ENCODE data around the gene ETS2. TPM values are rescaled to one million over a fixed set of nuclear protein-coding genes. Genes with fewer than 3 reads are reported as not detected.
A peak's percentile ranks its signal among the peaks of the same experiment; 100 is the strongest.
"Not testable (repeated sequence)": the region's sequence is repeated elsewhere in the genome, so short reads cannot be mapped to it uniquely, and the experiment has no call there.

ETS2 gene
- total RNA-seq, 2 donors from 2014 or later: 31.4 to 37.2 TPM

DNA sequence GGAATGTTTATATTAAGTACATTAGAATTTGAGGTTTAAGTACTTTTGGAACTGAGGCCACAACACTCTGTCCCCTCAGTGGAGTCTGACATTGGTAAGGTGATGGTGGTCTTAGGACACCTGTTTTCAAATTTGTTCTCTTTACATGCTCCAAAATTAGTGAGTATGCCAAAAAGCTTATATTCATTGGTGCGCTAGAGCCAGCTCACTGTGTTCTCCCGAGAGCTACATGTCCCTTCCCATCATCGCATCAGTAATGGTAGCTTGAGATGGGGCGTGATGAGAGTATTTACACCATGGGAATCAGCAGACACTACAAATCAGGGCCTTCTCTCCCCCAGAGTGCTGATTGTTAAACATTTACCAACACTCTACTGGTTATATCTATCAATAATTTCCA is 19.5 kb downstream of the ETS2 start:
- H3K4me3 ChIP-seq: no peak overlapping the region
- no peak for TF ChIP-seq CTCF (IDR thresholded peaks at IDR 0.05)
- peaks cover 0 to 3% of the 10 kb centered on the region in 2 donors for H3K9me3 ChIP-seq
- peak overlapping the region in 1 of 2 donors; percentile 57 for H3K27ac ChIP-seq
- H3K4me1 ChIP-seq: peaks cover 0 to 25% of the 10 kb centered on the region in 2 donors
- peaks cover 46% of the 10 kb centered on the region for H3K36me3 ChIP-seq
- H3K27me3 ChIP-seq: no peaks in the 10 kb centered on the region
- no peak for DNase-seq (ENCODE audit: low spot score)

DNA sequence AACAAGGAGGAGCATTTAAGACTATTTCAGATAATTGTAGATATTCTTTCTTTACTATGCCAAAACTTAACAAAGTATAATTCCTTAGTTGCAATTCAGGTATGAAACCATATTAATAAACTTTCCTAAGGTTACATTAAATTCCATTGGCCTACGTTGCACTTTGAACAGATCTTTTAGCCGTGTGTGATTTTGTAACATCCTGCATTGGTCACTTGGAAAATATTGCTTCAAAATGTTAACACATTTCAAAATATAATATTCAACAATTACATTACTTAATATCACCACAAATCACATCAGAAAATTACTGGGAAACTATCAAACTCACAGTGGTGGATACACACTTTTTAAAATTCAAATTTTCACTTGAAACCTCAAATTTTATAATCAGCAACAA is 20.2 kb downstream of the ETS2 start:
- Histone ChIP-seq H3K36me3 (peaks cover 39% of the 10 kb centered on the region), H3K27me3 (no peaks in the 10 kb centered on the region), H3K4me3 (no peak overlapping the region), H3K4me1 (peaks cover 0 to 25% of the 10 kb centered on the region in 2 donors), H3K27ac (no peak overlapping the region), H3K9me3 (peaks cover 0 to 3% of the 10 kb centered on the region in 2 donors)
- no peak for TF ChIP-seq CTCF (IDR thresholded peaks at IDR 0.05)
- DNase-seq (ENCODE audit: low spot score): no peak

GRCh38 chr21:38828111-38828510 is 22.4 kb downstream of the ETS2 start:
- not testable (repeated sequence) for H3K4me3 ChIP-seq; H3K9me3 ChIP-seq; H3K27me3 ChIP-seq; DNase-seq (ENCODE audit: low spot score); H3K27ac ChIP-seq
- peaks cover 17% of the 10 kb centered on the region for H3K36me3 ChIP-seq
- peaks cover 0 to 13% of the 10 kb centered on the region in 2 donors for H3K4me1 ChIP-seq

GRCh38 chr21:38830671-38831525 is 25.2 kb downstream of the ETS2 start:
- DNase-seq (ENCODE audit: low spot score): no peak
- peaks cover 0 to 3% of the 10 kb centered on the region in 2 donors for H3K9me3 ChIP-seq
- TF ChIP-seq CTCF (IDR thresholded peaks at IDR 0.05): no peak
- H3K27ac ChIP-seq: peak overlapping the region; percentile 13 to 58
- no peaks in the 10 kb centered on the region for H3K36me3 ChIP-seq
- H3K4me3 ChIP-seq: no peak overlapping the region
- peaks cover 0 to 6% of the 10 kb centered on the region in 2 donors for H3K4me1 ChIP-seq
- no peaks in the 10 kb centered on the region for H3K27me3 ChIP-seq

GRCh38 chr21:38831526-38832467 is 26.1 kb downstream of the ETS2 start:
- H3K27ac ChIP-seq: peak overlapping the region; percentile 13 to 58
- H3K4me1 ChIP-seq: peaks cover 0 to 6% of the 10 kb centered on the region in 2 donors
- DNase-seq (ENCODE audit: low spot score): peak; percentile 95
- H3K27me3 ChIP-seq: no peaks in the 10 kb centered on the region
- H3K36me3 ChIP-seq: no peaks in the 10 kb centered on the region
- no peak for TF ChIP-seq CTCF (IDR thresholded peaks at IDR 0.05)
- H3K9me3 ChIP-seq: no peaks in the 10 kb centered on the region
- H3K4me3 ChIP-seq: no peak overlapping the region

DNA sequence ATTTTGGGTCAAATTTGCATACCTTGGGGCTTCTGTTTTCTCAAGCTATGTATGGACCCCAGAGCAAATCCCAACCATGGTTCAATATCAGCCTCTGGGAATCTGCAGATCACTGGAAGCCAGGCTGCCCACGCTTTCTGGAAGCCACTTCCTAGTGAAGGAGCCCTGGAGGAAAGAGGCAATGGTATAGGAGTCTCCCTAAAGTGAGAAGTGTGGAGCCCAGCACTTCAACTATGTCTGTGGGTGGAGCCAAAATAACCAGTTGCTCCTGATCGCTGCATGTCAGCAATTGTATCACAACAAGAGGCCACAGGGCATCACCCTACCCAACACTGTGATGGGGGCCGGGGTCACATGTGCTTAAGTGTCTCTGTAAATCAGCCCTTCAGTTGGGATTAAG is 26.9 kb downstream of the ETS2 start:
- no peak for TF ChIP-seq CTCF (IDR thresholded peaks at IDR 0.05)
- Histone ChIP-seq H3K27me3 (no peaks in the 10 kb centered on the region), H3K36me3 (no peaks in the 10 kb centered on the region), H3K9me3 (no peaks in the 10 kb centered on the region), H3K4me1 (peaks cover 0 to 6% of the 10 kb centered on the region in 2 donors), H3K27ac (no peak overlapping the region), H3K4me3 (no peak overlapping the region)
- DNase-seq (ENCODE audit: low spot score): no peak

All from right atrium auricular region (tissue), 2 donors.